BLaER1 (cell line): ENCODE data around the gene ETNK2.
A peak's percentile ranks its signal among the peaks of the same experiment; 100 is the strongest.

ENCODE experiments used
- H3K27ac ChIP-seq: shearing (Covaris generic); formaldehyde crosslinking; 2 replicates; pipeline ENCODE4 v1.8.1; 2022
- H3K27me3 ChIP-seq: shearing (Covaris generic); formaldehyde crosslinking; 2 replicates; pipeline ENCODE4 v1.8.1; 2022
- H3K36me3 ChIP-seq: shearing (Covaris generic); formaldehyde crosslinking; 2 replicates; pipeline ENCODE4 v1.8.1; 2022
- H3K4me1 ChIP-seq: shearing (Covaris generic); formaldehyde crosslinking; 2 replicates; pipeline ENCODE4 v1.8.1; 2022
- H3K4me2 ChIP-seq: shearing (Covaris generic); formaldehyde crosslinking; 2 replicates; pipeline ENCODE4 v1.8.1; 2022
- H3K4me3 ChIP-seq: shearing (Covaris generic); formaldehyde crosslinking; 2 replicates; pipeline ENCODE4 v1.8.1; 2022
- H3K9ac ChIP-seq: shearing (Covaris generic); formaldehyde crosslinking; 2 replicates; pipeline ENCODE4 v1.8.1; 2022
- H3K9me3 ChIP-seq: shearing (Covaris generic); formaldehyde crosslinking; 2 replicates; pipeline ENCODE4 v1.8.1; 2022
- H4K20me1 ChIP-seq: shearing (Covaris generic); formaldehyde crosslinking; 2 replicates; pipeline ENCODE4 v1.8.1; 2022
- Cebpa-rat ChIP-seq: shearing (Covaris generic); IDR thresholded peaks from 2 replicates; pipeline ENCODE4 v1.8.1; 2022

The ETNK2 gene

DNA sequence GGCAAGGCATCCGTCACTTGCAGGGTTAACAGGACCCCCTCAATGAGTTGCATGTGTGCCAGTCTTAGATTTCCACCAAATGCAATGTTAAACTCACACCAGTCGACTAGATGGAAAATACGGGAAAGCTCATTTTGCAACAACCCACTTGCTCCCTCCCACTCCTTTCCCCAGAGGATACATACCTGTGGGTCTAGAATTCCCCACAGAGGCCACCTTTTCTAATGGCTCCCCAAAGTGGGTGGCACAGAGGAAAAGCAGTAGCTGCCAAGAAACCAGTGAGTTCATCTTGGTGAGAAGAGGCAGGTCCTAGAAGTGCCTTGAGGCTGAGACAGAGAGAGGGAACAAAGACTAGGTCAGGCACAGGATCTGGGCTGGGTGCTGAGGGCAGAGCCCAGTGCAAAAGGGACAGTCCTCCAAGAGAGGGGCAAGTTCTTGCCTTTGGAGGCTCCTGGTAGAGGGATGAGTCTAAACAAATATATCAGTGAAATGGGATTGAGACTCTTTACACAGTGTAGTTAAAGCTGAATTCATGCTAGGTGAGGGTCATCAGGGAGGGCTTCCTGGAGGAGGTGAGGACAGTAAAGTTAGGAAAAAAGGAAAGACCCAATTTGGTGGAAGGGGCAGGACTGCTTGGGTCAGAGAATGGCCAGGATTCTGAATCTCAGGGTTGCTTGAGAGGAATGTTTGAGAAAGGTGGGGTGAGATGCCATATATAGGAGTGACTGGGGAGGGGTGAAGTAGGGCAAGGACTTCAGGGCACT, 40.9 kb upstream of the ETNK2 start:
- no peak overlapping the region for H3K27ac ChIP-seq
- H3K4me1 ChIP-seq: peaks cover 99% of the 10 kb centered on the region
- H3K27me3 ChIP-seq: no peaks in the 10 kb centered on the region

DNA sequence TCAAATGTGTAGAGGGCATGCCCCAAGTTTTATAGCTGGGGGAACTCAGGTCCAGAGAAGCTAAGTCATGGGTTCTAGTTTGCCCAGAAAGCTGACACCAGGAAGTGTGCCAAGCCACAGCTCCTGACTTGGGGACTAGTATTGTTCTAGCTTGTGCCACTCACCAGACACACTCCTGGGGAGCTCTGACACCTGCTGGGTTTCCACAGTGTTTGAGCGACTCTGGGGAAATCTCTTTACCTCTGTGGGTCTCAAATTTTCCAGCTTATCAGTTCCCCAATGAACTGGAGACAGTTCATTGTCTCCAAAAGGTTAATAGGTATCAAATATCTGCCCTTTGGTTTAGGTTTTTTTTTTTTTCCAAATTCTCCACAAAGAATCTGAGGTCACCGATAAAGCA, 40.2 kb upstream of the ETNK2 start:
- no peaks in the 10 kb centered on the region for H4K20me1 ChIP-seq
- no peak overlapping the region for H3K27ac ChIP-seq
- no peaks in the 10 kb centered on the region for H3K36me3 ChIP-seq
- H3K27me3 ChIP-seq: no peaks in the 10 kb centered on the region
- peak overlapping the region; percentile 84 for H3K4me2 ChIP-seq
- H3K9ac ChIP-seq: no peak overlapping the region
- H3K9me3 ChIP-seq: no peaks in the 10 kb centered on the region
- H3K4me1 ChIP-seq: peaks cover 93% of the 10 kb centered on the region
- TF ChIP-seq Cebpa-rat: no peak
- H3K4me3 ChIP-seq: no peak overlapping the region

More for the DNA sequence above, 40.9 kb upstream of the ETNK2 start:
- Histone ChIP-seq H3K4me3 (no peak overlapping the region), H3K4me2 (peak overlapping the region; percentile 84), H3K9ac (no peak overlapping the region), H3K36me3 (no peaks in the 10 kb centered on the region), H4K20me1 (no peaks in the 10 kb centered on the region), H3K9me3 (no peaks in the 10 kb centered on the region)
- no peak for TF ChIP-seq Cebpa-rat

DNA sequence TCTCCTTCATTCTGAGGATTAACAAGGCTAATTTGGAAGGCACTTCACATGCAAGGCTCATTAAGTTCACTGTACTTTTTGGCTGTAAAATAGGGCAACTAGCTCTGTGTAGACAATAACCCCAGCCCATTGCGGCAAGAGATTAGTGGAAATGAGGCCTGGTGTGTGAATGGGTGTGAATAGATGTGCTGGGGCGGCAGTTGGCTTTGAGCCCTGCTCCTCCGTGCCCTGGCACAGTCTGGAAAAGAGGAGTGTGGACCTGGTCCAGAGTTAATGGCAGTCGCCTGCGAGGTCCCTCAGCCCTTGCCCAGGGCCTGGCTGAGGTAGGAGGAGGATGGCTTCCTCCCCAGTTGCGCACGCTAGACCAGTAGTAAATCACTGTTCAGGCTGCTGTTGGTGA, 39.6 kb upstream of the ETNK2 start:
- TF ChIP-seq Cebpa-rat: no peak
- no peaks in the 10 kb centered on the region for H3K9me3 ChIP-seq
- H3K36me3 ChIP-seq: no peaks in the 10 kb centered on the region
- H3K27ac ChIP-seq: peak overlapping the region; percentile 31; the same call in 1 of the 2 replicates
- H3K9ac ChIP-seq: no peak overlapping the region
- H3K4me1 ChIP-seq: peaks cover 87% of the 10 kb centered on the region
- peak overlapping the region; percentile 84 for H3K4me2 ChIP-seq
- no peaks in the 10 kb centered on the region for H4K20me1 ChIP-seq
- no peak overlapping the region for H3K4me3 ChIP-seq
- H3K27me3 ChIP-seq: no peaks in the 10 kb centered on the region

DNA sequence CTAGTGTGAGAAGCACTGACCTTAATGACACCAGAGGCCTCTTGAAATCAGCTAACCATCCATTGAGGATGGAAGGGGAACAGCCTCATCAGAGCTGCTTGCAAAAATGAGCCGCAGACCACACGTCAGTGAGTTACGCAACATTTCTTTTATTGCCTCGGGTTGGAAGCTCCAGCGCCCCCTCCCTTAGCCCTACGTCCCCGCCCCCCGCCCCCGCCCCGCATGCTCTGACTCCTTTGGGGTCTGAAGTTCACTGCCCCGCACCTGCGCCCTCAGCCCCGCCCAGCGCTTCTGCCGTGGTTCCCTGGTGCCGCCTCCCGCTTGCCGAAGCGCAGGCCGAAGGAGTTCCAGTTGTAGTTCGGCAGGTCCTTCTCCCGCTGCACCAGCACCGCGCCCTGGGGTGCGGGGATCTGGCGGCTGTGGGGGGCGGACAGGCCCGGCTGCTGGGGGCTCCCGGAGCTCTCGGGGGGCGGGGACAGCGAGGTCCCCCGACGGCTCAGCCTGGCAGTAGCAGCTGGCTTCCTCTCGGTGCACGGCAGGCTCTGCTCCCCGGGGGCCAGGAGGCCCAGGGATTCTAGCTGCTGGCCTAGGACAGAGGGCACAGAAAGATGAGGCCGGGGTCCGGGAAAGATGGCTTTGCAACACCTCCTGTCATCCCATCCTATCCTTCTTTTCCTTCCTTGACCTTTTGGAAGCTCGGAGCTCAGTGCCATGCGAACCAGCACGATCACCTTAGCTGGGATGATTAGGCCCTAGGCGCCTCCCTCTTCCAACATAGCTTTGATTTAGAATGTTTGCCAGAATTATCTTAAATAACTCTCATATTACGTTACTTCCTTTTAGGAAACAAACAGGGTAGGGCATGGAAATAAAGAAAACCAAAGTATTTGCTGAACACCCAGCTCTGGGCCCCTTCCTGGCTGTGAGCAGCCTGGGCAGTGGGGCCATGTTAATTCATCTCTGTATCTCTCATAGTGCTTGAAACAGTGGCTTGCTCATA, 38.7 kb upstream of the ETNK2 start:
- peaks cover 77% of the 10 kb centered on the region for H3K4me1 ChIP-seq
- peak; percentile 98 for TF ChIP-seq Cebpa-rat
- H3K9ac ChIP-seq: peak overlapping the region; percentile 56; the same call in 1 of the 2 replicates
- peak overlapping the region; percentile 51; the same call in 1 of the 2 replicates for H3K4me3 ChIP-seq
- H3K4me2 ChIP-seq: peak overlapping the region; percentile 84
- no peaks in the 10 kb centered on the region for H4K20me1 ChIP-seq
- H3K27ac ChIP-seq: peak overlapping the region; percentile 77
- no peaks in the 10 kb centered on the region for H3K9me3 ChIP-seq
- no peaks in the 10 kb centered on the region for H3K27me3 ChIP-seq
- H3K36me3 ChIP-seq: no peaks in the 10 kb centered on the region

DNA sequence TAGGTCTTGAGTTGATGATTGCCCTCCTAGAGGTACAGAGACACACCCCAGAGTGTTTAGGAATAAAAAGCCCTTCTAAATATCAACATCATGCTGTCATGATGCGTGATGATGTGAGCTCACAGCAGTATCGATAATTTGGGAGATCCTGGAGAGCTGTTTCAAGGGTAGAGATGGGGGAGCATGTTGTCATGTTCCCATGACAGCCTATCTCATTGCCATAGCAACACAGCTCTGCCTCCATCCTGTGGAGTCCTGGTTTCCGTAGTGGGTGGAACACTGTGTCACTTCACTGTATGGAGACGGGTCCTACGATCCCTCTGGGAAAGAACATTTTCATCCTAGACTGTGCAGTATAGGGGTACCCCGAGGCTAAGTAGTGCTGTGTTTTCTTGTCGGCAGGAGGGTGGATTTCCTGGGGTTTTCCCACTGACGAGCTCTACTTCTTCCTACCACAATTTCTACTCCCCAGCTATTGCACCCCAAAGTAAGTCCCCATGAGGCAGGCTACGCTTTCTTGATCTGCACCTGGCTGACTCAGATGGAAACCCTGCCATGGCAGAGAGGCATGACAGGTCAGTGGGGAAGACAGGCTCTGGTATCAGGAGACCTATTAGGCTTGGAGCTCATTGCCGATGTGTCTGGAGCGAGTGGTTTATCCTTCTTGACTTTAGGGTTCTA, 37.3 kb upstream of the ETNK2 start:
- Histone ChIP-seq H3K4me3 (0 out of 2 replicates have a peak overlapping the region, but pooled peaks have one; percentile 23), H3K27me3 (no peaks in the 10 kb centered on the region), H3K4me1 (peaks cover 63% of the 10 kb centered on the region), H4K20me1 (no peaks in the 10 kb centered on the region), H3K9ac (peak overlapping the region; percentile 30; the same call in 1 of the 2 replicates), H3K9me3 (no peaks in the 10 kb centered on the region), H3K27ac (peak overlapping the region; percentile 51), H3K4me2 (peak overlapping the region; percentile 84), H3K36me3 (no peaks in the 10 kb centered on the region)
- no peak for TF ChIP-seq Cebpa-rat

DNA sequence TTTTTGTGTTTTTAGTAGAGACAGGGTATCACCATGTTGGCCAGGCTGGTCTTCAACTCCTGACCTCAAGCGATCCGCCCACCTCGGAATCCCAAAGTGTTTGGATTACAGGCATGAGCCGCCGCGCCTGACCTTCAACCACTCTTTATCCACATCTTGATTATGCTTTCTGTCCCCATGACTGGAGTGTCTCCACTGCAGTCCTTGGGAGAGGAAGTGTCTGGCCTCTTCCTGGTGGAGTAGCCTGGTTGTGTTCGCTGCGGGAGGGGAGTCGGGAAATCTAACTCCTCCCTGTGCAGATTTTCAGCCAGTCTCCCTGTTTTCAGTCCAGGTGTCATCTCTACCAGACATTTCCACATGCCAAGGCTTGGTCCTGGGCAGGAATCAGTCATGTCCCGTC, 34.8 kb upstream of the ETNK2 start:
- no peak for TF ChIP-seq Cebpa-rat
- no peaks in the 10 kb centered on the region for H3K27me3 ChIP-seq
- H3K9ac ChIP-seq: no peak overlapping the region
- H3K4me3 ChIP-seq: no peak overlapping the region
- H3K9me3 ChIP-seq: no peaks in the 10 kb centered on the region
- no peaks in the 10 kb centered on the region for H4K20me1 ChIP-seq
- H3K27ac ChIP-seq: no peak overlapping the region
- H3K4me2 ChIP-seq: no peak overlapping the region
- H3K36me3 ChIP-seq: no peaks in the 10 kb centered on the region
- H3K4me1 ChIP-seq: peaks cover 40% of the 10 kb centered on the region

DNA sequence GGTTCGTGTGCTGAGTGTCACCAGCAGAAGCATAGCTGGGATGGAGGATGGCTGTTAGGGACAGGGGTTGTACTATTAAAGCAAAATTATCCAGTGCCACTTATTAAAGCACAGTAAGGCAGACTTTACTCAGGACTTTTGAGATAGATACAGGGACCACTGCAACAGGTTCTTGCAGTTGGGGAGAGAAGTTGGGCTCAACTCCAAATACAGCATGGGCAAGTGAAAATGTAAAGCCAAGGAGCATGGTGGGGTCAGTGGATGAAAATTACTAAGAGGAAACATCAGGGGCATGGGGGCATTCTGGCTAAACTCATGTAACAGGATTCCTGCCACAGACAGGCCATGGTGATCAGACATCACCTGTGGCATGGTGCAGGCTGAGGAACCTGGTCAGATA, 29.3 kb upstream of the ETNK2 start:
- no peaks in the 10 kb centered on the region for H3K9me3 ChIP-seq
- H4K20me1 ChIP-seq: no peaks in the 10 kb centered on the region
- H3K36me3 ChIP-seq: no peaks in the 10 kb centered on the region
- H3K4me2 ChIP-seq: peak overlapping the region; percentile 7; the same call in 1 of the 2 replicates
- H3K4me3 ChIP-seq: no peak overlapping the region
- H3K27ac ChIP-seq: no peak overlapping the region
- no peak for TF ChIP-seq Cebpa-rat
- peaks cover 52% of the 10 kb centered on the region for H3K4me1 ChIP-seq
- no peak overlapping the region for H3K9ac ChIP-seq
- no peaks in the 10 kb centered on the region for H3K27me3 ChIP-seq

DNA sequence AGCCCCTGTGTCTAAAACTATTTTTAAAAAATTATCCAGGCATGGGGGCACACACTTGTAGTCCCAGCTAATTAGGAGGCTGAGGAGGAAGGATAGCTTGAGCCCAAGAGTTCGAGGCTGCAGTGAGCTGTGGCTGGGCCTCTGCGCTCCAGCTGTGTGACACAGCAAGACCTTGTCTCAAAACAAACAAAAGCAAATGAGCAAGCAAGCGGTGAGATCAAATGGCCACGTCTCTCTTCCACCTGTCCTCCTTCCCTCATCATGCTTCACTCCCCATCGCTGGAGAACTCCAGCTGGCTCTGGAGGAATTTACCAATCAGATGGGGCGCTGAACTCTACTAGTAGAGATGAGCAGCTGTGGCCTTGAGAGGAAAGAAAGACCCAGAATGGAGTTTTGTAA, 28.3 kb upstream of the ETNK2 start:
- TF ChIP-seq Cebpa-rat: no peak
- no peaks in the 10 kb centered on the region for H3K9me3 ChIP-seq

DNA sequence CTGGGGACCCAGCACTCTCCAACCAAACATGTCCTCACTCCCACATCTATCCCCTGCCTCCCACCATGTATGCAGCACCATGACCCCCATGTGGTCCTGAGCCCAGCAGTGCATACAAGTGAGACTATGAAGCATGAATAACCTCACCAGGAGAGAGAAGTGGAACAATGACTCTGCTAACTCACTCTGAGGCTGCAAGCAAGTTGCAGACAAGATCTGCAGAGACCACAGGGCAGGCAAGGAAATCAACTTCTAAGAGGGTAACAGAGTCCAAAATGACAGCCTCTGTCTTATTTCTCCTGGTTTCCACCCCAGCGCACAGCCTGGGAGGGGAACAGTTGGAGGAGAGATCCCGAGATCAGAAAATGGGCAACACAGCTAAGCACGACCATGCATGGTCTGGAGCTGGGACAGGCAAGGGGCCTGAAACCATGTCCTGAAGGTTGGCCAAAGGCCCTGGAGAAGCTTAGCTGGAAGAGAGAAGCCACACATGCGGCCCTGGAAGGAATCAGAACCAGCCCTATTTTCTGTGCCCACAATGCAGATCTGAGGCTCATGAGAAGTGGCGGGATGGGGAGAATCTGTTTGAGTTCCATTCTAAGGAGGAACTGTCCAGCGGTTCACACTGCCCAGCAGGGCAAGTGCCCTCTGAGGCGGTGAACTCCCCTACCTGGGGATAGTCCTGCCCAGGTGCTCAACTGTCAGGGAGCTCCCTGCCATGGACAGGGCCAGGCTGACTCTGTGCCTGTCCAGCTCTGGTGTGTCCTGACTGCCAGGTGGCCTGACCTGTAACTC, 26.8 kb upstream of the ETNK2 start:
- no peaks in the 10 kb centered on the region for H3K36me3 ChIP-seq
- peak overlapping the region; percentile 77 for H3K4me2 ChIP-seq
- H3K27ac ChIP-seq: peak overlapping the region; percentile 16; the same call in 1 of the 2 replicates
- H3K27me3 ChIP-seq: no peaks in the 10 kb centered on the region
- peaks cover 59% of the 10 kb centered on the region for H3K4me1 ChIP-seq
- H3K9me3 ChIP-seq: no peaks in the 10 kb centered on the region
- H3K4me3 ChIP-seq: peak overlapping the region; percentile 15; the same call in 1 of the 2 replicates
- H4K20me1 ChIP-seq: no peaks in the 10 kb centered on the region
- peak overlapping the region; percentile 16; the same call in 1 of the 2 replicates for H3K9ac ChIP-seq
- TF ChIP-seq Cebpa-rat: no peak

More for the DNA sequence above, 28.3 kb upstream of the ETNK2 start:
- Histone ChIP-seq H4K20me1 (no peaks in the 10 kb centered on the region), H3K36me3 (no peaks in the 10 kb centered on the region), H3K4me2 (peak overlapping the region; percentile 77), H3K27me3 (no peaks in the 10 kb centered on the region), H3K27ac (no peak overlapping the region), H3K4me3 (no peak overlapping the region), H3K9ac (no peak overlapping the region), H3K4me1 (peaks cover 59% of the 10 kb centered on the region)
